ENCODE measurements around the gene MTMR12. TPM values are rescaled to one million over a fixed set of nuclear protein-coding genes. Genes with fewer than 3 reads are reported as not detected.
"Not testable (repeated sequence)": the region's sequence is repeated elsewhere in the genome, so short reads cannot be mapped to it uniquely, and the experiment has no call there.

The MTMR12 gene
- total RNA-seq, 1 donor from 2014 or later: 41.3 TPM

DNA sequence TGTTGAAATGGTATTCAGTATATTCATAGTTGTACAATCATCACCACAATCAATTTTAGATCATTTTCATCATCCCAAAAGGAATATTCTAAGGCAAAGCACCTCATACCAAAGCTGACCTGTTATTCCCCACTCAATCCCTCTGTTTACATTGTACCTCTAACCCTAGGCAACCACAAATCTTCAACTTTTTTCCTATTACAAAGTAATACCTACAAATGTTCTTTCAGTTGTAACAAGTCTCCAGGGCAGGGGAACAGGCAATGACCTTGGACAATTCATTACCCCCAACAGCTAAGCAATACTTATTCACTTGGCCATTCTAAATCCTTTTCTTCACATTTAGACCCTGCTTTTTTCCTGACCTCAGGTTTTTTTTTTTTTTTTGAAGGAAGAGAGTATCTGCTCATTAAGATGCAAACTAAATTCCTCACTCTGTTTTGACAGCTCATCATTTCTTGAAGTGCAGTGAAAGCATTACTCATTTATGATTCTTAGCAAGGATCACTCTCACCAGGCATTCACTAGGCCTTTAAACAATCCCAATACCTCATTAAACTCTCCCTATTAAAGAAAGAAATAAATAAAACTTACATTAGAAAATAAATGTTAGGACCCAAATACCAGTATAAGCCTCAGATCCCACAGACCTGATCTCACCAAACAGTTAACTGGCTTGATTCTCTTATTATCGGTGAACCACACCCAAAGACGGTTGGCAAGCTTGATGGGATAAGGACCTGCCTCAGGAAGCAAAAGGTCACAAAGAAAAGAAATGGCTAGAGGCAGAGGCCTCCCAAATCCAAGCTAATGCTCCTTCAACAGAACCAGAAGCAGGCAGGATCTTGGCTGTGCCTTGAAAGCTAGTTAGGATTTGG, 15.3 kb downstream of the MTMR12 start:
- TF ChIP-seq, protein P1, sequence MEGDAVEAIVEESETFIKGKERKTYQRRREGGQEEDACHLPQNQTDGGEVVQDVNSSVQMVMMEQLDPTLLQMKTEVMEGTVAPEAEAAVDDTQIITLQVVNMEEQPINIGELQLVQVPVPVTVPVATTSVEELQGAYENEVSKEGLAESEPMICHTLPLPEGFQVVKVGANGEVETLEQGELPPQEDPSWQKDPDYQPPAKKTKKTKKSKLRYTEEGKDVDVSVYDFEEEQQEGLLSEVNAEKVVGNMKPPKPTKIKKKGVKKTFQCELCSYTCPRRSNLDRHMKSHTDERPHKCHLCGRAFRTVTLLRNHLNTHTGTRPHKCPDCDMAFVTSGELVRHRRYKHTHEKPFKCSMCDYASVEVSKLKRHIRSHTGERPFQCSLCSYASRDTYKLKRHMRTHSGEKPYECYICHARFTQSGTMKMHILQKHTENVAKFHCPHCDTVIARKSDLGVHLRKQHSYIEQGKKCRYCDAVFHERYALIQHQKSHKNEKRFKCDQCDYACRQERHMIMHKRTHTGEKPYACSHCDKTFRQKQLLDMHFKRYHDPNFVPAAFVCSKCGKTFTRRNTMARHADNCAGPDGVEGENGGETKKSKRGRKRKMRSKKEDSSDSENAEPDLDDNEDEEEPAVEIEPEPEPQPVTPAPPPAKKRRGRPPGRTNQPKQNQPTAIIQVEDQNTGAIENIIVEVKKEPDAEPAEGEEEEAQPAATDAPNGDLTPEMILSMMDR (IDR thresholded peaks at IDR 0.05): no peak
- no peaks in the 10 kb centered on the region for H3K9me3 ChIP-seq
- ATAC-seq: no peak
- H3K4me1 ChIP-seq: peaks cover 12% of the 10 kb centered on the region
- intact Hi-C loops (cut with DNase I): no loop called here
- no peak overlapping the region for H3K4me3 ChIP-seq
- H3K27ac ChIP-seq: no peak overlapping the region
- no peaks in the 10 kb centered on the region for H3K27me3 ChIP-seq
- DNase-seq: no peak
- peaks cover 21% of the 10 kb centered on the region for H3K36me3 ChIP-seq

DNA sequence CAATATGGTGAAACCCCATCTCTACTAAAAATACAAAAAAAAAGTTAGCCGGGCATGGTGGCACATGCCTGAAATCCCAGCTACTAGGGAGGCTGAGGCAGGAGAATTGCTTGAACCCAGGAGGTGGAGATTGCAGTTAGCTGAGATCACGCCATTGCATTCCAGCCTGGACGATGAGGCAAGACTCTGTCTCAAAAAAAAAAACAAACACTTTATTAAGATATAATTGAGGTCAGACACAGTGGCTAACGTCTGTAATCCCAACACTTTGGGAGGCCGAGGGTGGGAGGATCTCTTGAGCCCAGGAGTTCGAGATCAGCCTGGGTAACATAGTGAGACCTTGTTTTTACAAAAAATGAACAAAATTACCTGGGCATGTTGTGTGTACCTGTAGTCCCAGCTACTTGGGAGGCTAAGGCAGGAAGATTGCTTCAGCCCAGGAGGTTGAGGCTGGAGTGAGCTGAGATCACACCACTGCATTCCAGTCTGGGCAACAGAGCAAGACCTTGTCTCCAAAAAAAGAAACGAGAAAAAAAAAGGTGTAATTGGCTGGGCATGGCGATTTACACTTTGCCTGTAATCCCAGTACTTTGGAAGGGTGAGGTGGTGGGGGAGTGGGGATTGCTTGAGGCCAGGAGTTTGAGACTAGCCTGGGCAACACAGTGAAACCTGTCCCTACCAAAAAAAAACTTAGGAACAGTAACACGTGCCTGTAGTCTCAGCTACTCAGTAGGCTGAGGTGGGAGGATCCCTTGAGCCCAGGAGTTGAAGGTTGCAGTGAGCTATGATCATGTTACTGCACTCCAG, 16.6 kb downstream of the MTMR12 start:
- H3K27ac ChIP-seq; H3K27me3 ChIP-seq; H3K9me3 ChIP-seq; intact Hi-C loops (cut with DNase I); H3K4me3 ChIP-seq; ATAC-seq; H3K4me1 ChIP-seq; DNase-seq: not testable (repeated sequence)
- H3K36me3 ChIP-seq: peaks cover 21% of the 10 kb centered on the region

DNA sequence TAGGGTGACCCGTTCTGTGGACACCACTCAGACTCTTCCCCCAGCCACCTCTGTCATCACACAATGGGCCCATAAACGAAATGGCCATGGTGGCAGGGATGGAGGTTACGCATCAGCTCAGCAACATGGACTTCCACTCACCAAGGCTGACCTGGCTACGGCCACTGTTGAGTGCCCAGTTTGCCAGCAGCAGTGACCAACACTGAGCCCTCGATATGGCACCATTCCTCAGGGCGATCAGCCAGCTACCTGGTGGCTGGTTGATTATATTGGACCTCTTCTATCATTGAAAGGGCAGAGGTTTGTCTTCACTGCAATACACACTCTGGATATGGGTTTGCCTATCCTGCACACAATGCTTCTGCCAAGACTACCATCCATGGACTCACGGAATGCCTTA, 21.1 kb downstream of the MTMR12 start:
- no peaks in the 10 kb centered on the region for H3K27me3 ChIP-seq
- H3K27ac ChIP-seq: no peak overlapping the region
- TF ChIP-seq, protein P1 (IDR thresholded peaks at IDR 0.05): no peak
- peaks cover 17% of the 10 kb centered on the region for H3K36me3 ChIP-seq
- ATAC-seq (no peak), DNase-seq (no peak)
- no peaks in the 10 kb centered on the region for H3K9me3 ChIP-seq
- no peak overlapping the region for H3K4me3 ChIP-seq
- intact Hi-C loops (cut with DNase I): no loop called here
- no peaks in the 10 kb centered on the region for H3K4me1 ChIP-seq

DNA sequence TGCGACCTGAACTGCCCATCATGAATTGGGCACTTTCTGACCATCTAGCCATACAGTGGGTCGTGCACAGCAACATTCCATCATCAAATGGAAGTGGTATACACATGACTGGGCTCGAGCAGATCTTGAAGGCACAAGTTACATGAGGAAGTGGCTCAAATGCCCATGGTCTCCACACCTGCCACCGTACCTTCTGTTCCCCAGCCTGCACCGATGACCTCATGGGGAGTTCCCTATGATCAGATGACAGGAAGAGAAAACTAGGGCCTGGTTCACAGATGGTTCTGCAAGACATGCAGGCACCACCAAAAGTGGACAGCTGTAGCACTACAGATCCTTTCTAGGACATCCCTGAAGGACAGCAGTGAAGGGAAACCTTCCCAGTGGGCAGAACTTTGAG, 21.8 kb downstream of the MTMR12 start:
- no peaks in the 10 kb centered on the region for H3K4me1 ChIP-seq
- no peak overlapping the region for H3K27ac ChIP-seq
- no peaks in the 10 kb centered on the region for H3K27me3 ChIP-seq
- no peaks in the 10 kb centered on the region for H3K9me3 ChIP-seq
- ATAC-seq (no peak), DNase-seq (no peak)
- TF ChIP-seq, protein P1 (IDR thresholded peaks at IDR 0.05): no peak
- H3K36me3 ChIP-seq: peaks cover 11% of the 10 kb centered on the region
- H3K4me3 ChIP-seq: no peak overlapping the region
- intact Hi-C loops (cut with DNase I): no loop called here

DNA sequence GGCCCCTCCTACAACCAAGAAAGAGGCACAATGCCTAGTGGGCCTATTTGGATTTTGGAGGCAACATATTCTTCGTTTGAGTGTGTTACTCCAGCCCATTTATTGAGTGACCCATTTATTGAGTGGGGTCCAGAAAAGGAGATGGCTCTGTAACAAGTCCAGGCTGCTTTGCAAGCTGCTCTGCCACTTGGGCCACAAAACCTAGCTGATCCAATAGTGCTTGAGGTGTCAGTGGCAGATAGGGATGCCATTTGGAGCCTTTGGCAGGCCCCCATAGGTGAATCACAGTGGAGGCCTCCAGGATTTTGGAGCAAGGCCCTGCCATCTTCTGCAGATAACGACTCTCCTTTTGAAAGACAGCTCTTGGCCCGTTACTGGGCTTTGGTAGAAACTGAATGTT, 22.2 kb downstream of the MTMR12 start:
- H3K27ac ChIP-seq; H3K27me3 ChIP-seq; H3K4me1 ChIP-seq; H3K9me3 ChIP-seq; H3K36me3 ChIP-seq; intact Hi-C loops (cut with DNase I); ATAC-seq; H3K4me3 ChIP-seq; DNase-seq: not testable (repeated sequence)

DNA sequence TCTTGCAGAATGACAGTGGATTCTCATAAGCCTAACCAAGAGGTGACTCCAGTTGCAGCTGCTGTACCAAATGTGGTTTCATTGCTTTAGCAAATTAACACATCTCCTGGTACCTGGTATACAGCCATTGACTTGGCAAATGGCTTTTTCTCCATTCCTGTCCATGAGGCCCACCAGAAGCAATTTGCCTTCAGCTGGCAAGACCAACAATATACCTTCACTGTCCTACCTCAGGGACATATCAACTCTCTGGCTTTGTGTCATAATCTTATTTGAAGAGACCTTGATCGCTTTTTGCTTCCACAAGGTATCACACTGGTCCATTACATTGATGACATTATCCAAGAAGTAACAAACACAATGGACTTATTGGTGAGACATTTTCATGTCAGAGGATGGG, 22.8 kb downstream of the MTMR12 start:
- H3K27me3 ChIP-seq; ATAC-seq; H3K4me3 ChIP-seq; intact Hi-C loops (cut with DNase I); H3K27ac ChIP-seq; DNase-seq; H3K4me1 ChIP-seq; H3K36me3 ChIP-seq; H3K9me3 ChIP-seq: not testable (repeated sequence)

DNA sequence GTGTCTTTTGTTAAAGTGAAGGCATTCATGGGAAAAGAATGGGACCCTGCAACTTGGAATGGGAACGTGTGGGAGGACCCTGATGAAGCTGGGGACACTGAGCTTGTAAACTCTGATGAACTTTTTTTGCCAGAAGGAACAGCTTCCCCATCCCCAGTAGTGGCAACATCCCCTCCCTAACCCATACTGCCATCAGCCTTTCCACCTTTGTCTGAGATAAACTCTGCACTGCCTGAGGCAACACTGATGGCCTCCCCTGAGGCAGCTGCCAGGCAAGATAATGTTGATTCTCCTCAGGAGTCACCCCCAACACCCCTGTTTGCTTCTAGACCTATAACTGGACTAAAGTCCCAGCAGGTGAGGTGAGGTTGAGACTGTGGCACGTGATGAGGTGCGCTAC, 24.6 kb downstream of the MTMR12 start:
- ATAC-seq; H3K4me1 ChIP-seq; H3K4me3 ChIP-seq; H3K27ac ChIP-seq; H3K36me3 ChIP-seq; H3K9me3 ChIP-seq; intact Hi-C loops (cut with DNase I); DNase-seq; H3K27me3 ChIP-seq: not testable (repeated sequence)

DNA sequence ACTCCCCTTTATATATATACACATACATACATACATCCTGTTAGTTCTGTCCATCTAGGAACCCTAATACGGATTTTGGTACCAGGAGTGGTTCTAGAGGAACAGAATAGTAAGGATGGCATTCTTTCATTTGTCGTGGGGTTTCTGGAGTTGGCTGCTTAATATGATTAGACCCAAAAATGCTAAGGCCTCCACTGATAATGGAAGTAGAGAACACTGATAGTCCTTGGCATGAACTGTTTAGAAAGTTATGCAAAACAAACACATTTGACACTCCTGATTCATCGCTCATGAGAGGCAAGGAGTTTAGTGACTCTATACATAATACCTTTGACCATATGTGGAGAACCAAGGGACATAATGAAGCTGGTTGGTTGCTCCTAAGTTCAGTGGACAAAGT, 25.2 kb downstream of the MTMR12 start:
- intact Hi-C loops (cut with DNase I); H3K4me3 ChIP-seq; DNase-seq; H3K27me3 ChIP-seq; H3K36me3 ChIP-seq; H3K9me3 ChIP-seq; H3K27ac ChIP-seq; H3K4me1 ChIP-seq; ATAC-seq: not testable (repeated sequence)

All from upper lobe of right lung (tissue), 1 donor.